K562 (cell line): Measurements from ENCODE around the gene JDP2. TPM values are rescaled to one million over a fixed set of nuclear protein-coding genes. Genes with fewer than 3 reads are reported as not detected.

ENCODE experiments used
- ATAC-seq: fragments of 200-7000 bp; cut with Tn5 transposase; 3 replicates; pipeline ENCODE4 v1.9.1; 2020; ENCODE audit warnings: moderate library complexity
- BruUV-seq: library from RNA; stranded (reverse); fragments of 400-500 nt; replicated peaks from 2 replicates; lab custom pipeline; 2021; lab: Mats Ljungman, UMichigan
- CTCF ChIA-PET: fragments of 300-600 bp; formaldehyde crosslinking; extraction: SDS; loops from one replicate; lab custom pipeline; 2021; ENCODE audit warnings: low intra/inter-chr PET ratio; lab: Yijun Ruan, JAX
- POLR2A ChIA-PET: fragments of 300-600, 350-650 bp; sonication (Branson Sonifier 250); formaldehyde crosslinking; extraction: SDS; loops from one replicate; lab custom pipeline; 2021; ENCODE audit warnings: antibody characterized with exemption, inconsistent platforms; lab: Yijun Ruan, JAX
- DNase-seq, 4 experiments: peaks; one replicate each; pipeline versions ENCODE4 v3.0.0 to v3.0.0-alpha.2; 2011 to 2018; ENCODE audit warnings: low spot score in 3 of 4, mixed read lengths in 3 of 4; ENCODE audit errors: extremely low read depth in 1 of 4
- FAIRE-seq: peaks from 2 replicates; lab custom pipeline; 2011; peaks lifted over from hg19 to GRCh38; lab: Jason Lieb, UNC
- H2AFZ ChIP-seq: 2 replicates; pipeline ENCODE4 v1.6.0; 2011; ENCODE audit warnings: low read depth, low read length, control low read depth, inconsistent platforms
- H3K27ac ChIP-seq: fragments of 200-600 bp; 3 replicates; pipeline ENCODE4 v1.8.0; 2011; ENCODE audit warnings: low read depth, mild to moderate bottlenecking, control low read depth, inconsistent platforms, low read length, moderate library complexity, mixed read lengths; ENCODE audit errors: extremely low read depth
- H3K27me3 ChIP-seq, 2 experiments: fragments of 300-600 bp in 1 of 2; 2 replicates in 1 of 2; 3 replicates in 1 of 2; pipeline versions ENCODE4 v1.6.0 to v1.8.0; 2011; ENCODE audit warnings: inconsistent platforms in 2 of 2, low read length in 2 of 2, mild to moderate bottlenecking in 1 of 2, mixed read lengths in 1 of 2, moderate library complexity in 1 of 2; ENCODE audit not compliant: control insufficient read depth in 2 of 2, insufficient read depth in 2 of 2
- H3K36me3 ChIP-seq: fragments of 300-600 bp; 3 replicates; pipeline ENCODE4 v1.8.0; 2011; ENCODE audit warnings: mild to moderate bottlenecking, low read length, inconsistent platforms; ENCODE audit not compliant: control insufficient read depth, insufficient read depth
- H3K4me1 ChIP-seq, 2 experiments: fragments of 200-600 bp in 1 of 2; replicated peaks in 1 of 2; 2 replicates in 1 of 2; 3 replicates in 1 of 2; pipeline versions ENCODE4 v1.5.1 to v1.8.0; 2011; ENCODE audit warnings: inconsistent platforms in 2 of 2, low read length in 2 of 2, mild to moderate bottlenecking in 1 of 2, mixed read lengths in 1 of 2, moderate library complexity in 1 of 2; ENCODE audit not compliant: control insufficient read depth in 2 of 2, insufficient read depth in 2 of 2
- H3K4me2 ChIP-seq: 2 replicates; pipeline ENCODE4 v1.6.1; 2011; ENCODE audit warnings: low read length, control low read depth, inconsistent platforms, mixed read lengths; ENCODE audit not compliant: insufficient read depth
- H3K4me3 ChIP-seq: fragments of 200-600 bp; sonication (generic), shearing (Covaris generic); 2 replicates; pipeline ENCODE4 v1.5.1; 2016; ENCODE audit warnings: control low read depth, inconsistent platforms
- H3K79me2 ChIP-seq: fragments of 200-600 bp; 3 replicates; pipeline ENCODE4 v1.8.0; 2011; ENCODE audit warnings: low read length, inconsistent platforms; ENCODE audit not compliant: control insufficient read depth, insufficient read depth
- H3K9ac ChIP-seq, 2 experiments: 2 replicates each; pipeline versions ENCODE4 v1.6.0 to v1.6.1; 2011; ENCODE audit warnings: low read depth in 2 of 2, low read length in 2 of 2, control low read depth in 1 of 2, inconsistent platforms in 1 of 2, mild to moderate bottlenecking in 1 of 2, mixed read lengths in 1 of 2; ENCODE audit not compliant: insufficient read depth in 1 of 2
- H3K9me1 ChIP-seq: one replicate; pipeline ENCODE4 v1.6.0; 2011; ENCODE audit warnings: inconsistent platforms, mild to moderate bottlenecking, low read length, moderate library complexity; ENCODE audit not compliant: control insufficient read depth, insufficient read depth
- H3K9me3 ChIP-seq: replicated peaks from 2 replicates; pipeline ENCODE4 v1.5.1; 2011; ENCODE audit warnings: low read depth, low read length, inconsistent platforms; ENCODE audit not compliant: control insufficient read depth, insufficient read depth
- H4K20me1 ChIP-seq: replicated peaks from 2 replicates; pipeline ENCODE4 v1.6.1; 2011; ENCODE audit warnings: low read length, inconsistent platforms, mixed read lengths; ENCODE audit not compliant: control insufficient read depth, insufficient read depth
- GABPA ChIP-seq: fragments of 200-800 bp; sonication (Bioruptor generic); conservative IDR thresholded peaks from 2 replicates; pipeline ENCODE4 v1.6.1; 2016; ENCODE audit warnings: low read depth, missing genetic modification characterization, missing compliant biosample characterization
- HDAC6 ChIP-seq: IDR thresholded peaks from 2 replicates; pipeline ENCODE4 v1.6.1; 2012; ENCODE audit warnings: low read depth, mild to moderate bottlenecking, control low read depth, inconsistent platforms, low read length, moderate library complexity
- HLTF ChIP-seq: fragments of 450-650 bp; IDR thresholded peaks from 2 replicates; pipeline ENCODE4 v1.6.1; 2016
- PHB2 ChIP-seq: fragments of 450-650 bp; IDR thresholded peaks from 2 replicates; pipeline ENCODE4 v1.6.1; 2017; ENCODE audit warnings: low read depth
- RBBP5 ChIP-seq: fragments of 200-600 bp; sonication (generic); IDR thresholded peaks from 2 replicates; pipeline ENCODE4 v1.6.1; 2012; ENCODE audit warnings: borderline replicate concordance, mild to moderate bottlenecking, low read length, control low read depth, inconsistent platforms; ENCODE audit not compliant: insufficient read depth, poor library complexity, severe bottlenecking
- RNF2 ChIP-seq: sonication (generic); IDR thresholded peaks from 2 replicates; pipeline ENCODE4 v1.6.1; 2016
- ZFPM2 ChIP-seq: fragments of 250-450 bp; sonication (Bioruptor Pico); IDR thresholded peaks from 2 replicates; pipeline ENCODE4 v1.5.1; 2022; ENCODE audit warnings: mild to moderate bottlenecking
- ZNF324 ChIP-seq: fragments of 250-450 bp; sonication (Bioruptor Pico); IDR thresholded peaks from 2 replicates; pipeline ENCODE4 v1.4.0; 2020; ENCODE audit warnings: mild to moderate bottlenecking
- ZNF518B ChIP-seq: fragments of 250-450 bp; sonication (Bioruptor Pico); IDR thresholded peaks from 2 replicates; pipeline ENCODE4 v1.5.0; 2021; ENCODE audit warnings: mild to moderate bottlenecking, moderate library complexity
- WGBS: fragments of 100-300 bp; shearing (Covaris generic); methylation state at CpG from one replicate; pipeline ENCODE4 v1.1.6; 2016; ENCODE audit warnings: low coverage, mixed read lengths; ENCODE audit not compliant: insufficient coverage; ENCODE audit errors: missing lambda C conversion rate; 5-methylcytosine and 5-hydroxymethylcytosine counted together
- in situ Hi-C: fragments of 300-500 bp; cut with MboI; formaldehyde crosslinking; loops from 4 replicates; pipeline ENCODE4 v1.15.0; 2018; ENCODE audit warnings: inconsistent platforms, mixed read lengths
- intact Hi-C: fragments of 100-400 bp; cut with micrococcal nuclease; formaldehyde crosslinking; loops from 2 replicates; pipeline ENCODE4 v1.14.2; 2022
- polyA plus RNA-seq, 8 experiments: library from polyadenylated mRNA; depleted of rRNA in 4 of 8; stranded (reverse) in 5 of 8; unstranded in 3 of 8; fragments of >200 nt; fragmentation: Nextera tagmentation in 2 of 8; fragmentation: Illumina TruSeq in 1 of 8; extraction: Ambion mirVana in 2 of 8; extraction: Trizol in 1 of 8; gene quantifications; 2 replicates each; pipeline versions ENCODE4 v1.2.1 to v1.2.3, GENCODE V29; 2011 to 2014; ENCODE audit warnings: inconsistent platforms in 1 of 8, missing spikeins in 1 of 8
- total RNA-seq, 7 experiments: library from RNA; depleted of rRNA in 6 of 7; stranded (reverse); fragments of >200 nt in 6 of 7; fragmentation: Illumina TruSeq in 2 of 7; extraction: Trizol in 2 of 7; gene quantifications; 2 replicates each; pipeline versions ENCODE4 v1.2.1 to v1.2.3, GENCODE V29; 2011 to 2021; ENCODE audit warnings: low replicate concordance in 1 of 7
- TF ChIP-seq, protein P1 (sequence below): fragments of 450-650 bp; formaldehyde crosslinking; IDR thresholded peaks from 2 replicates; pipeline ENCODE4 v1.4.0; 2020; ENCODE audit warnings: mild to moderate bottlenecking, moderate library complexity

The JDP2 gene
- total and polyA plus RNA-seq, 9 of the 15 experiments (the other 6 are each of a cell fraction or from before 2014, with no cell fraction given) = 0.27 to 13.8 (median 3.1) TPM

DNA sequence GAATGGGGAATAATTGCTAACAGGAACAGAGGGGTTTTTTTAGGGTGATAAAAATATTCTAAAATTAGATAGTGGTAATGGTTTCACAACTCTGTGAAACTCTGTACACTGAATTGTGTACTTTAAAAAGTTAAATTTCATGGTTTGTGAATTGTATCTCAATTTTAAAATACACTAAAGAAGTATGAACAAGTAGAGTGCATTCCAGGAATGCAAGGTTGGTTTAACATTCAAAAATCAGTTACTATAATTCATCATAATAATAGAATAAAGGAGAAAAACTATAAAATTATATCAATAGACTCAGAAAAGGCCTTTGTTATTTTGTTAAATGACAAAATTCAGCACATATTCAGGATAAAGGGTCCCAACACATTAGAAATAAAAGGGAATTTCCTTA, 83.4 kb downstream of the JDP2 start:
- in situ Hi-C loops (no loop called here), intact Hi-C loops (no loop called here)
- peaks cover 0 to 9% of the 10 kb centered on the region in 2 experiments; a peak in 3 of 5 replicates for H3K4me1 ChIP-seq
- no peak overlapping the region for H2AFZ ChIP-seq
- no peak overlapping the region for H3K27ac ChIP-seq
- no peak overlapping the region for H3K9ac ChIP-seq
- no TSS peak for BruUV-seq
- no peak for DNase-seq
- H3K27me3 ChIP-seq = peaks cover 0 to 9% of the 10 kb centered on the region in 2 experiments; a peak in 1 of 5 replicates
- no peak for ATAC-seq
- no peaks in the 10 kb centered on the region for H4K20me1 ChIP-seq
- H3K79me2 ChIP-seq = no peaks in the 10 kb centered on the region
- H3K9me1 ChIP-seq = no peaks in the 10 kb centered on the region
- peak; percentile 81 for TF ChIP-seq ZNF324 (CRISPR knock-in tag)
- no peak for TF ChIP-seq RBBP5
- TF ChIP-seq, all 486 proteins: peak for 1
- CTCF ChIA-PET = no interaction called here
- H3K4me3 ChIP-seq = no peak overlapping the region
- H3K36me3 ChIP-seq = no peaks in the 10 kb centered on the region
- POLR2A ChIA-PET = no interaction called here
- no peak for FAIRE-seq
- no peaks in the 10 kb centered on the region for H3K9me3 ChIP-seq
- no peak overlapping the region for H3K4me2 ChIP-seq

GRCh38 chr14:75513911-75514672, 86.3 kb downstream of the JDP2 start:
- Histone ChIP-seq H3K4me3 (no peak overlapping the region), H3K4me1 (peaks cover 0 to 9% of the 10 kb centered on the region in 2 experiments; a peak in 3 of 5 replicates), H3K9me3 (no peaks in the 10 kb centered on the region), H2AFZ (no peak overlapping the region), H3K27ac (no peak overlapping the region), H3K27me3 (peaks cover 0 to 9% of the 10 kb centered on the region in 2 experiments; a peak in 1 of 5 replicates), H3K4me2 (no peak overlapping the region), H3K79me2 (no peaks in the 10 kb centered on the region), H3K36me3 (no peaks in the 10 kb centered on the region), H3K9me1 (no peaks in the 10 kb centered on the region), H4K20me1 (no peaks in the 10 kb centered on the region), H3K9ac (no peak overlapping the region)
- in situ Hi-C loops (no loop called here), intact Hi-C loops (no loop called here)
- WGBS = 20% methylated on average over 12 of the region's 12 CpGs
- DNase-seq (no peak), FAIRE-seq (no peak), ATAC-seq (no peak)
- BruUV-seq = no TSS peak
- POLR2A ChIA-PET = interaction anchor here (0.6 kb wide), 1 partner anchor 564 kb away, joined by 3 read pairs; no protein-coding TSS in a partner anchor
- CTCF ChIA-PET = interaction anchor here (0.6 kb wide), 1 partner anchor 53 kb away, joined by 4 read pairs; no protein-coding TSS in a partner anchor
- TF ChIP-seq RNF2 (no peak), ZNF518B (no peak), PHB2 (no peak), RBBP5 (no peak), HDAC6 (no peak), ZFPM2 (CRISPR knock-in tag) (no peak), HLTF (no peak), GABPA (tag) (no peak)
- TF ChIP-seq, protein P1, sequence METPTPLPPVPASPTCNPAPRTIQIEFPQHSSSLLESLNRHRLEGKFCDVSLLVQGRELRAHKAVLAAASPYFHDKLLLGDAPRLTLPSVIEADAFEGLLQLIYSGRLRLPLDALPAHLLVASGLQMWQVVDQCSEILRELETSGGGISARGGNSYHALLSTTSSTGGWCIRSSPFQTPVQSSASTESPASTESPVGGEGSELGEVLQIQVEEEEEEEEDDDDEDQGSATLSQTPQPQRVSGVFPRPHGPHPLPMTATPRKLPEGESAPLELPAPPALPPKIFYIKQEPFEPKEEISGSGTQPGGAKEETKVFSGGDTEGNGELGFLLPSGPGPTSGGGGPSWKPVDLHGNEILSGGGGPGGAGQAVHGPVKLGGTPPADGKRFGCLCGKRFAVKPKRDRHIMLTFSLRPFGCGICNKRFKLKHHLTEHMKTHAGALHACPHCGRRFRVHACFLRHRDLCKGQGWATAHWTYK (CRISPR knock-in tag) = no peak
